ENCODE data around the gene NSMF.
"Not testable (repeated sequence)": the region's sequence is repeated elsewhere in the genome, so short reads cannot be mapped to it uniquely, and the experiment has no call there.

The NSMF gene

GRCh38 chr9:137411645-137412380 lies 47.3 kb downstream of the NSMF start:
- Histone ChIP-seq H3K36me3 (ENCODE audit: insufficient read depth, low read length) (no peaks in the 10 kb centered on the region), H3K9me2 (replicated peaks; ENCODE audit: low read depth, low read length) (no peaks in the 10 kb centered on the region), H3K27me3 (ENCODE audit: insufficient read depth, low read length, poor library complexity, severe bottlenecking) (no peaks in the 10 kb centered on the region), H4K20me1 (ENCODE audit: insufficient read depth, low read length, poor library complexity, severe bottlenecking) (no peaks in the 10 kb centered on the region), H3K4me2 (ENCODE audit: low read depth, low read length, poor library complexity, severe bottlenecking) (no peak overlapping the region), H3K9ac (ENCODE audit: low read depth, low read length, poor library complexity, severe bottlenecking) (no peak overlapping the region), H3K79me2 (ENCODE audit: insufficient read depth, low read length) (no peaks in the 10 kb centered on the region), H2AFZ (ENCODE audit: low read length) (no peak overlapping the region), H3K4me3 (ENCODE audit: low read length, poor library complexity, severe bottlenecking) (no peak overlapping the region), H3K9me3 (ENCODE audit: insufficient read depth, low read depth, low read length) (no peaks in the 10 kb centered on the region), H3F3A (ENCODE audit: low read depth) (no peaks in the 10 kb centered on the region), H3K4me1 (ENCODE audit: insufficient read depth, low read length, poor library complexity, severe bottlenecking) (no peaks in the 10 kb centered on the region)
- TF ChIP-seq CTCF (conservative IDR thresholded peaks at IDR 0.05; ENCODE audit: low read length): no peak
- no peak for TF ChIP-seq EZH2phosphoT487 (IDR thresholded peaks at IDR 0.05; ENCODE audit: borderline replicate concordance)

GRCh38 chr9:137411260-137411644 lies 47.9 kb downstream of the NSMF start:
- Histone ChIP-seq H4K20me1 (ENCODE audit: insufficient read depth, low read length, poor library complexity, severe bottlenecking) (no peaks in the 10 kb centered on the region), H3K4me2 (ENCODE audit: low read depth, low read length, poor library complexity, severe bottlenecking) (no peak overlapping the region), H3K36me3 (ENCODE audit: insufficient read depth, low read length) (no peaks in the 10 kb centered on the region), H3K9me2 (replicated peaks; ENCODE audit: low read depth, low read length) (no peaks in the 10 kb centered on the region), H3K79me2 (ENCODE audit: insufficient read depth, low read length) (no peaks in the 10 kb centered on the region), H3K4me1 (ENCODE audit: insufficient read depth, low read length, poor library complexity, severe bottlenecking) (no peaks in the 10 kb centered on the region), H3K4me3 (ENCODE audit: low read length, poor library complexity, severe bottlenecking) (no peak overlapping the region), H3K9ac (ENCODE audit: low read depth, low read length, poor library complexity, severe bottlenecking) (no peak overlapping the region), H3K27me3 (ENCODE audit: insufficient read depth, low read length, poor library complexity, severe bottlenecking) (no peaks in the 10 kb centered on the region), H3F3A (ENCODE audit: low read depth) (no peaks in the 10 kb centered on the region), H2AFZ (ENCODE audit: low read length) (no peak overlapping the region), H3K9me3 (ENCODE audit: insufficient read depth, low read depth, low read length) (no peaks in the 10 kb centered on the region)
- TF ChIP-seq CTCF (conservative IDR thresholded peaks at IDR 0.05; ENCODE audit: low read length): no peak
- no peak for TF ChIP-seq EZH2phosphoT487 (IDR thresholded peaks at IDR 0.05; ENCODE audit: borderline replicate concordance)

GRCh38 chr9:137410891-137411249 lies 48.3 kb downstream of the NSMF start:
- H3K36me3 ChIP-seq (ENCODE audit: insufficient read depth, low read length): no peaks in the 10 kb centered on the region
- no peak overlapping the region for H3K4me3 ChIP-seq (ENCODE audit: low read length, poor library complexity, severe bottlenecking)
- H3F3A ChIP-seq (ENCODE audit: low read depth): no peaks in the 10 kb centered on the region
- no peaks in the 10 kb centered on the region for H4K20me1 ChIP-seq (ENCODE audit: insufficient read depth, low read length, poor library complexity, severe bottlenecking)
- H3K9me2 ChIP-seq (replicated peaks; ENCODE audit: low read depth, low read length): no peaks in the 10 kb centered on the region
- no peak overlapping the region for H3K9ac ChIP-seq (ENCODE audit: low read depth, low read length, poor library complexity, severe bottlenecking)
- no peaks in the 10 kb centered on the region for H3K27me3 ChIP-seq (ENCODE audit: insufficient read depth, low read length, poor library complexity, severe bottlenecking)
- no peak overlapping the region for H2AFZ ChIP-seq (ENCODE audit: low read length)
- H3K4me2 ChIP-seq (ENCODE audit: low read depth, low read length, poor library complexity, severe bottlenecking): no peak overlapping the region
- no peaks in the 10 kb centered on the region for H3K9me3 ChIP-seq (ENCODE audit: insufficient read depth, low read depth, low read length)
- TF ChIP-seq CTCF (conservative IDR thresholded peaks at IDR 0.05; ENCODE audit: low read length) (no peak), EZH2phosphoT487 (IDR thresholded peaks at IDR 0.05; ENCODE audit: borderline replicate concordance) (no peak)
- no peaks in the 10 kb centered on the region for H3K4me1 ChIP-seq (ENCODE audit: insufficient read depth, low read length, poor library complexity, severe bottlenecking)
- no peaks in the 10 kb centered on the region for H3K79me2 ChIP-seq (ENCODE audit: insufficient read depth, low read length)

GRCh38 chr9:137410236-137410890 lies 48.8 kb downstream of the NSMF start:
- not testable (repeated sequence) for H3K4me2 ChIP-seq (ENCODE audit: low read depth, low read length, poor library complexity, severe bottlenecking); H3K79me2 ChIP-seq (ENCODE audit: insufficient read depth, low read length); H3K9me2 ChIP-seq (replicated peaks; ENCODE audit: low read depth, low read length); H3F3A ChIP-seq (ENCODE audit: low read depth); H2AFZ ChIP-seq (ENCODE audit: low read length); H3K4me3 ChIP-seq (ENCODE audit: low read length, poor library complexity, severe bottlenecking); H3K36me3 ChIP-seq (ENCODE audit: insufficient read depth, low read length); H3K4me1 ChIP-seq (ENCODE audit: insufficient read depth, low read length, poor library complexity, severe bottlenecking); H3K9ac ChIP-seq (ENCODE audit: low read depth, low read length, poor library complexity, severe bottlenecking); H4K20me1 ChIP-seq (ENCODE audit: insufficient read depth, low read length, poor library complexity, severe bottlenecking); H3K9me3 ChIP-seq (ENCODE audit: insufficient read depth, low read depth, low read length); H3K27me3 ChIP-seq (ENCODE audit: insufficient read depth, low read length, poor library complexity, severe bottlenecking)
